Fibroblast of the aortic adventitia (primary cell): ENCODE results near the gene MAPK8IP1. TPM values are rescaled to one million over a fixed set of nuclear protein-coding genes. Genes with fewer than 3 reads are reported as not detected.

Experiments used
- DNase-seq: peaks from one replicate; pipeline ENCODE4 v3.0.0-alpha.2; 2010; ENCODE audit warnings: low read depth
- H3K4me3 ChIP-seq: 2 replicates; pipeline ENCODE4 v1.5.1; 2011; ENCODE audit warnings: low read depth, mild to moderate bottlenecking, control low read depth, low read length, moderate library complexity
- CTCF ChIP-seq: IDR thresholded peaks from 2 replicates; pipeline ENCODE4 v1.5.1; 2011; ENCODE audit warnings: mild to moderate bottlenecking, low read length, control low read depth, inconsistent platforms; ENCODE audit not compliant: insufficient read depth
- total RNA-seq: library from RNA; depleted of rRNA; stranded (reverse); fragments of >200 nt; gene quantifications from 2 replicates; pipeline ENCODE4 v1.2.3, GENCODE V29; 2012; ENCODE audit warnings: low replicate concordance

Gene MAPK8IP1
- total RNA-seq, 1 donor: 8.1 TPM

DNA sequence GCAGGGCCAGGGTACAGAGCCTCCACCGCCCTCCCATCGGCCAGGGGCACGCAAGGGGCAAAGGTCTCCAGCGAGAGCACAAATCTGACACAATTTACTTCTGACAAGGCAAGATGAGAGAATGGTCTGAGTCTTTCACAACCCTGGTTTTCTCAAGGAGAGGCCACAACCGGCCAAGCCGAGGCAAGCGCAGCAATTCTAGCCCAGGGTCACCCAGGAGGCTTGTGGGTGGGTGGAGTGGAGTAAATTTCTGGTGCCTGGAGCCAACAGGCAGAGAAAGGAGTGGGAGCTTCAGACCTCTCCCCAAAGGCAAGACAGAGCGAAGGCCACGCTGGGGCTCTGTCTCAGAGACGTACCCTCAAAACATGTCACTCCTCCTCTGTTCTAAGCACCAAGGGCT is 46.3 kb downstream of the MAPK8IP1 start:
- DNase-seq: no peak
- H3K4me3 ChIP-seq: no peak overlapping the region
- no peak for TF ChIP-seq CTCF

DNA sequence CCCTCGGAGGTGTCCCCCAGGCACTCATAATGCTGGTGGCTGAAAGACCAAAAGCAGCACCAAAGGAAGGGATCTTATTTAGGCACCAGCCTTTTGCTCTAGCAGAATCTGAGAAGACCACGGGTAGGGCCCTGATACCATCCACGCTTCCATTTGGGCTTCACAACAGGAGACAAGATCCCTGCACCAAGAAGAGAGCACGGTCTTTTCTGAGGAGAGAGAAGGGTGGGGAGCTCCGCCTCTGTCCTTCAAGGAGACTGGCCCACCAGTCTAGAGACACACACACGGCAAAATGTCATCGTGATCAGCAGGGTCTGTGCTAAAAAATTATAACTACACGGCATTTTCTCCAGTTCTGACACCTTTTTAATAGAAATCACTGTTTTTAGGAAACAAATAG is 46.8 kb downstream of the MAPK8IP1 start:
- DNase-seq: no peak
- no peak for TF ChIP-seq CTCF
- no peak overlapping the region for H3K4me3 ChIP-seq

- no peak for TF ChIP-seq CTCF
- no peak overlapping the region for H3K4me3 ChIP-seq
- peak; percentile 28 for DNase-seq
These were observed 47.8 kb downstream of the MAPK8IP1 start for GRCh38 chr11:45933131-45933831.

GRCh38 chr11:45933846-45934579 is 48.6 kb downstream of the MAPK8IP1 start:
- DNase-seq: no peak
- H3K4me3 ChIP-seq: no peak overlapping the region
- no peak for TF ChIP-seq CTCF

GRCh38 chr11:45934580-45935318 is 49.3 kb downstream of the MAPK8IP1 start:
- DNase-seq: no peak
- TF ChIP-seq CTCF: no peak
- no peak overlapping the region for H3K4me3 ChIP-seq

- H3K4me3 ChIP-seq: no peak overlapping the region
- TF ChIP-seq CTCF: no peak
- DNase-seq: no peak
These were observed 50.1 kb downstream of the MAPK8IP1 start for GRCh38 chr11:45935349-45936064.
